ENCODE measurements around the gene HERC6. TPM values are rescaled to one million over a fixed set of nuclear protein-coding genes. Genes with fewer than 3 reads are reported as not detected.

Gene HERC6
- total RNA-seq, 1 donor from 2014 or later: 21.1 TPM

DNA sequence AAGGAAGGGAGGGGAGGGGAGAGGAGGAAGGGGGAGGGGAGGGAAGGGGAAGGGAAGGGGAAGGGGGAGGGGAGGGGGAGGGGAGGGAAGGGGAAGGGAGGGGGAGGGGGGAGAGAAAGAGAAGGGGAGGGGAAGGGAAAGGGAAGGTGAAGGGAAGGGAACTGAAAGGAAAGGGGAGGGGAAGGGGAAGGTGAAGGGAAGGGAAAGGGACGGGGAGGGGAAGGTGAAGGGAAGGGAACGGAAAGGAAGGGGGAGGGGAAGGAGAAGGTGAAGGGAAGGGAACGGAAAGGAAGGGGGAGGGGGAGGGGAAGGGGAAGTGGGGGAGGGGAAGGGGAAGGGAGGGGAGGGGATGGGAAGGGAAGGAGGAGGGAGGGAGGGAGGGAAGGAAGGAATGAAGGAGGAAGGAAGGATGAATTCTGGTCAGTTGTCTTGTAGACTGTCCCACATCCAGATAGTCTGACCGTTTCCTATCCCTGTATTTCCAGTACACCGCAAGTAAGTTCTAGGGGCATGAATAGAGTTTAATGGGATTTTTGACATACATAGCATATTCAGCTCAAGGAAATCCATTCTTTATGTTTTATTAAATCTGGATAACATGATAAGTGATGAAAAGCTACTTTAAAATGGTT lies 98.7 kb downstream of the HERC6 start:
- Mint-ChIP-seq H3K4me3 (no peak overlapping the region), H3K36me3 (no peaks in the 10 kb centered on the region)

DNA sequence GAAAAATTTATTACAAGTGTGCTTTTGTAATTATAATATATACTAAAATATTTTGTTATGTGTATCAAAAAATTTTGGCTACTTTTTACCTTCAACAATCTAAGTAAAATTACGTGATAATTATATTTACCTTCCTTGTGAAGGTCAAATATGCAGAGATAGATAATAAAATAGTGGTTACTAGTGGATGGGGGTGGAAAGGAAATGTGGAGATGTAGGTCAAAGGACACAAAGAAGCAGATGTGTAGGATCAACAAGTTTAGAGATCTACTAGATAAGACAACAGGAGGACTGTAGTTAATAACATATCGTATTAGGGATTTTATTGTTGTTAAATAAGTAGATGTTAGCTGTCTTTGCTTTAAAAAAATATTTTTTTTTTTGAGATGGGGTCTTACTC lies 99.6 kb downstream of the HERC6 start:
- DNase-seq (ENCODE audit: low spot score in 2 of 2, unreplicated experiment in 2 of 2): no peak
- no peak overlapping the region for H3K4me3 Mint-ChIP-seq

More for the DNA sequence above, 98.7 kb downstream of the HERC6 start:
- TF ChIP-seq, protein P1, sequence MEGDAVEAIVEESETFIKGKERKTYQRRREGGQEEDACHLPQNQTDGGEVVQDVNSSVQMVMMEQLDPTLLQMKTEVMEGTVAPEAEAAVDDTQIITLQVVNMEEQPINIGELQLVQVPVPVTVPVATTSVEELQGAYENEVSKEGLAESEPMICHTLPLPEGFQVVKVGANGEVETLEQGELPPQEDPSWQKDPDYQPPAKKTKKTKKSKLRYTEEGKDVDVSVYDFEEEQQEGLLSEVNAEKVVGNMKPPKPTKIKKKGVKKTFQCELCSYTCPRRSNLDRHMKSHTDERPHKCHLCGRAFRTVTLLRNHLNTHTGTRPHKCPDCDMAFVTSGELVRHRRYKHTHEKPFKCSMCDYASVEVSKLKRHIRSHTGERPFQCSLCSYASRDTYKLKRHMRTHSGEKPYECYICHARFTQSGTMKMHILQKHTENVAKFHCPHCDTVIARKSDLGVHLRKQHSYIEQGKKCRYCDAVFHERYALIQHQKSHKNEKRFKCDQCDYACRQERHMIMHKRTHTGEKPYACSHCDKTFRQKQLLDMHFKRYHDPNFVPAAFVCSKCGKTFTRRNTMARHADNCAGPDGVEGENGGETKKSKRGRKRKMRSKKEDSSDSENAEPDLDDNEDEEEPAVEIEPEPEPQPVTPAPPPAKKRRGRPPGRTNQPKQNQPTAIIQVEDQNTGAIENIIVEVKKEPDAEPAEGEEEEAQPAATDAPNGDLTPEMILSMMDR (IDR thresholded peaks at IDR 0.05; ENCODE audit: unreplicated experiment): no peak
- H3K9me3 Mint-ChIP-seq: no peaks in the 10 kb centered on the region
- no peaks in the 10 kb centered on the region for H3K27me3 Mint-ChIP-seq (ENCODE audit: low read depth)
- no peak for DNase-seq (ENCODE audit: low spot score in 2 of 2, unreplicated experiment in 2 of 2)
- H3K4me1 Mint-ChIP-seq: peaks cover 9% of the 10 kb centered on the region
- H3K27ac Mint-ChIP-seq: no peak overlapping the region

DNA sequence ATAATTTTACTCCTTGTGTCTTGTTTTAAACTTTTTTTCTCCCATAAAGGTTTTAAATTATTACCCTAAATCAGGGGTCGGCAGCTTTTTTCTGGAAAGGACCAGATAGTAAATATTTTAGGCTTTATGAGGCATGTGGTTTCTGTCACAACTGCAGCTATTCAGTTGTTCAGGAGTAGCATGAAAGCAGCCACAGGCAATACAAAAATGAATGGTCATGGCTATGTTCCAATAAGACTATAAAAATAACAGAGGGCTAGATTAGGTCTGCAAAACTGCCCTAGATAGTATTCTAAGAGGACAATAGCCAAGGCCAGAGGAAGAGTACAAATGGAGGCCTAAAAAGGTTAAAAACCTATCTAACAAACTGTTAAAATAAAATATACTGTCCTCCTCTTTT lies 102.9 kb downstream of the HERC6 start:
- TF ChIP-seq, protein P1 (IDR thresholded peaks at IDR 0.05; ENCODE audit: unreplicated experiment): no peak
- H3K27ac Mint-ChIP-seq: peak overlapping the region; percentile 80
- no peak for DNase-seq (ENCODE audit: low spot score in 2 of 2, unreplicated experiment in 2 of 2)
- H3K9me3 Mint-ChIP-seq: no peaks in the 10 kb centered on the region
- peaks cover 9% of the 10 kb centered on the region for H3K4me1 Mint-ChIP-seq
- H3K4me3 Mint-ChIP-seq: no peak overlapping the region
- no peaks in the 10 kb centered on the region for H3K27me3 Mint-ChIP-seq (ENCODE audit: low read depth)
- no peaks in the 10 kb centered on the region for H3K36me3 Mint-ChIP-seq

More for the DNA sequence above, 99.6 kb downstream of the HERC6 start:
- Mint-ChIP-seq H3K27me3 (ENCODE audit: low read depth) (no peaks in the 10 kb centered on the region), H3K4me1 (peaks cover 9% of the 10 kb centered on the region), H3K36me3 (no peaks in the 10 kb centered on the region), H3K27ac (no peak overlapping the region), H3K9me3 (no peaks in the 10 kb centered on the region)
- TF ChIP-seq, protein P1 (IDR thresholded peaks at IDR 0.05; ENCODE audit: unreplicated experiment): no peak

- H3K27ac Mint-ChIP-seq: no peak overlapping the region
- H3K9me3 Mint-ChIP-seq: no peaks in the 10 kb centered on the region
- no peak overlapping the region for H3K4me3 Mint-ChIP-seq
- DNase-seq (ENCODE audit: low spot score in 2 of 2, unreplicated experiment in 2 of 2): no peak
- peaks cover 7% of the 10 kb centered on the region for H3K36me3 Mint-ChIP-seq
- peaks cover 4% of the 10 kb centered on the region for H3K4me1 Mint-ChIP-seq
- TF ChIP-seq, protein P1 (IDR thresholded peaks at IDR 0.05; ENCODE audit: unreplicated experiment): no peak
- no peaks in the 10 kb centered on the region for H3K27me3 Mint-ChIP-seq (ENCODE audit: low read depth)
Measured at GRCh38 chr4:88489100-88489761, 110.6 kb downstream of the HERC6 start.

Other genes starting within 250 kb of the HERC6 start
- gene ABCG2, start 220.2 kb upstream of the HERC6 start, total RNA-seq: 0.82 to 0.92 TPM (median 0.86 TPM) in 3 replicates
- gene PPM1K, start 94.3 kb upstream of the HERC6 start, total RNA-seq: 15.9 to 18.6 TPM (median 18.1 TPM) in 3 replicates
- gene HERC5, start 78.3 kb downstream of the HERC6 start, total RNA-seq: 6.3 to 7.0 TPM (median 6.6 TPM) in 3 replicates
- gene PYURF, start 144.9 kb downstream of the HERC6 start, total RNA-seq: 56.1 to 58.9 TPM (median 57.6 TPM) in 3 replicates
- 15.8 to 17.2 TPM (median 17.0 TPM) in 3 replicates for gene HERC3, start 213.6 kb downstream of the HERC6 start, total RNA-seq

Measured in mesothelial cell of epicardium (in vitro differentiated cells).